Astrocyte (in vitro differentiated cells and primary cell): ENCODE data around the gene QSER1. TPM values are rescaled to one million over a fixed set of nuclear protein-coding genes. Genes with fewer than 3 reads are reported as not detected.
A peak's percentile ranks its signal among the peaks of the same experiment; 100 is the strongest.

Experiments
- DNase-seq: peaks from one replicate; pipeline ENCODE4 v3.0.0-alpha.2; 2010; ENCODE audit warnings: low read depth
- FAIRE-seq: peaks from 2 replicates; lab custom pipeline; 2011; peaks lifted over from hg19 to GRCh38; lab: Jason Lieb, UNC
- H2AFZ ChIP-seq: 2 replicates; pipeline ENCODE4 v1.6.0; 2012; ENCODE audit warnings: low read depth, low read length, inconsistent platforms
- H3K27ac ChIP-seq: 2 replicates; pipeline ENCODE4 v1.5.1; 2011; ENCODE audit warnings: low read depth, low read length, inconsistent platforms
- H3K27me3 ChIP-seq: 2 replicates; pipeline ENCODE4 v1.6.0; 2011; ENCODE audit warnings: low read length, inconsistent platforms; ENCODE audit not compliant: insufficient read depth
- H3K36me3 ChIP-seq: 2 replicates; pipeline ENCODE4 v1.5.1; 2011; ENCODE audit warnings: low read length, inconsistent platforms; ENCODE audit not compliant: insufficient read depth
- H3K4me1 ChIP-seq: 2 replicates; pipeline ENCODE4 v1.5.1; 2011; ENCODE audit warnings: low read length, inconsistent platforms; ENCODE audit not compliant: insufficient read depth
- H3K4me2 ChIP-seq: 2 replicates; pipeline ENCODE4 v1.6.0; 2012; ENCODE audit warnings: low read length, inconsistent platforms
- H3K4me3 ChIP-seq: 2 replicates; pipeline ENCODE4 v1.5.1; 2011; ENCODE audit warnings: low read depth, mild to moderate bottlenecking, low read length, inconsistent platforms; ENCODE audit not compliant: insufficient read depth
- H3K79me2 ChIP-seq: 2 replicates; pipeline ENCODE4 v1.6.0; 2012; ENCODE audit warnings: mild to moderate bottlenecking, low read length, inconsistent platforms; ENCODE audit not compliant: insufficient read depth
- H3K9ac ChIP-seq: 2 replicates; pipeline ENCODE4 v1.6.0; 2012; ENCODE audit warnings: mild to moderate bottlenecking, low read length, inconsistent platforms
- H3K9me3 ChIP-seq: 2 replicates; pipeline ENCODE4 v1.5.1; 2012; ENCODE audit warnings: low read depth, mild to moderate bottlenecking, low read length, inconsistent platforms; ENCODE audit not compliant: insufficient read depth
- H4K20me1 ChIP-seq: 2 replicates; pipeline ENCODE4 v1.6.0; 2012; ENCODE audit warnings: low read length, inconsistent platforms; ENCODE audit not compliant: insufficient read depth
- H3K27ac Mint-ChIP-seq: one replicate; pipeline ENCODE4 v1.8.0; 2021; ENCODE audit warnings: mild to moderate bottlenecking, mixed read lengths; ENCODE audit not compliant: unreplicated experiment
- H3K27me3 Mint-ChIP-seq: one replicate; pipeline ENCODE4 v1.8.0; 2021; ENCODE audit warnings: low read depth, mixed read lengths; ENCODE audit not compliant: unreplicated experiment
- H3K36me3 Mint-ChIP-seq: one replicate; pipeline ENCODE4 v1.8.0; 2021; ENCODE audit warnings: low read depth, mixed read lengths; ENCODE audit not compliant: unreplicated experiment
- H3K4me1 Mint-ChIP-seq: one replicate; pipeline ENCODE4 v1.8.0; 2021; ENCODE audit warnings: low read depth, mixed read lengths; ENCODE audit not compliant: unreplicated experiment
- H3K4me3 Mint-ChIP-seq: one replicate; pipeline ENCODE4 v1.8.0; 2021; ENCODE audit warnings: mild to moderate bottlenecking, moderate library complexity, mixed read lengths; ENCODE audit not compliant: unreplicated experiment
- H3K9me3 Mint-ChIP-seq: one replicate; pipeline ENCODE4 v1.8.0; 2021; ENCODE audit warnings: mild to moderate bottlenecking, mixed read lengths; ENCODE audit not compliant: unreplicated experiment
- EZH2 ChIP-seq: IDR thresholded peaks from 2 replicates; pipeline ENCODE4 v1.6.1; 2012; ENCODE audit warnings: mild to moderate bottlenecking, low read length, inconsistent platforms; ENCODE audit not compliant: insufficient read depth
- total RNA-seq: library from RNA; stranded (reverse); gene quantifications from 2 replicates; pipeline ENCODE4 v1.2.1, GENCODE V29; 2021
- TF ChIP-seq, protein P1 (sequence below): IDR thresholded peaks from 2 replicates; pipeline ENCODE4 v1.5.1; 2011; ENCODE audit warnings: low read depth, mild to moderate bottlenecking, inconsistent platforms, low read length, moderate library complexity; ENCODE audit not compliant: insufficient read depth

The QSER1 gene
- total RNA-seq, 1 donor from 2014 or later = 35.7 TPM

DNA sequence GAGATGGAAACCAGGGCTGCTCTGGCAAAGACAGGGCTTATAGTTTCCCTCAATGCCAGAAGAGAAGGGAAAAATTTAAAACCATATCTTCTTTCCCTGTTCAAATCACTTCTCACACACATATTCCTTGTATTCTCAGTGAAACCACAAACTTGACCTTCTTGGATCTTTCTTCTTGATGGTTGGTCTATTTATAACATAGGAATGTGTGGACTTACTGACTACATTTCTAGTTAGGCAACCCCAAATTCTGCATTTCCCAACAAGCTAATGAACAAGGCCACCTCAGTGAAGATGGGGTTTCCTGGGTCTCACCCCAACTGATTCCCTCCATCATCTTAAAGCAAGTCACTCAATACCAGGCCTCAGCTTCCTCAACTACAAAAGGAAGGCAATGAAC lies 3.8 kb upstream of the QSER1 start:
- Mint-ChIP-seq H3K4me3 (no peak overlapping the region), H3K4me1 (peaks cover 10% of the 10 kb centered on the region), H3K27me3 (peaks cover 3% of the 10 kb centered on the region), H3K27ac (peak overlapping the region; percentile 5), H3K9me3 (no peaks in the 10 kb centered on the region), H3K36me3 (no peaks in the 10 kb centered on the region)
- FAIRE-seq = no peak
- no peak overlapping the region for H2AFZ ChIP-seq
- no peaks in the 10 kb centered on the region for H3K36me3 ChIP-seq
- peak; percentile 79 for DNase-seq
- TF ChIP-seq, protein P1, sequence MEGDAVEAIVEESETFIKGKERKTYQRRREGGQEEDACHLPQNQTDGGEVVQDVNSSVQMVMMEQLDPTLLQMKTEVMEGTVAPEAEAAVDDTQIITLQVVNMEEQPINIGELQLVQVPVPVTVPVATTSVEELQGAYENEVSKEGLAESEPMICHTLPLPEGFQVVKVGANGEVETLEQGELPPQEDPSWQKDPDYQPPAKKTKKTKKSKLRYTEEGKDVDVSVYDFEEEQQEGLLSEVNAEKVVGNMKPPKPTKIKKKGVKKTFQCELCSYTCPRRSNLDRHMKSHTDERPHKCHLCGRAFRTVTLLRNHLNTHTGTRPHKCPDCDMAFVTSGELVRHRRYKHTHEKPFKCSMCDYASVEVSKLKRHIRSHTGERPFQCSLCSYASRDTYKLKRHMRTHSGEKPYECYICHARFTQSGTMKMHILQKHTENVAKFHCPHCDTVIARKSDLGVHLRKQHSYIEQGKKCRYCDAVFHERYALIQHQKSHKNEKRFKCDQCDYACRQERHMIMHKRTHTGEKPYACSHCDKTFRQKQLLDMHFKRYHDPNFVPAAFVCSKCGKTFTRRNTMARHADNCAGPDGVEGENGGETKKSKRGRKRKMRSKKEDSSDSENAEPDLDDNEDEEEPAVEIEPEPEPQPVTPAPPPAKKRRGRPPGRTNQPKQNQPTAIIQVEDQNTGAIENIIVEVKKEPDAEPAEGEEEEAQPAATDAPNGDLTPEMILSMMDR = no peak
- TF ChIP-seq EZH2 = no peak
- no peak overlapping the region for H3K9ac ChIP-seq
- H3K27ac ChIP-seq = no peak overlapping the region
- no peaks in the 10 kb centered on the region for H3K27me3 ChIP-seq
- no peak overlapping the region for H3K4me3 ChIP-seq
- H4K20me1 ChIP-seq = no peaks in the 10 kb centered on the region
- H3K4me1 ChIP-seq = peaks cover 3% of the 10 kb centered on the region
- no peaks in the 10 kb centered on the region for H3K9me3 ChIP-seq
- H3K4me2 ChIP-seq = peak overlapping the region; percentile 3
- H3K79me2 ChIP-seq = peaks cover 7% of the 10 kb centered on the region

DNA sequence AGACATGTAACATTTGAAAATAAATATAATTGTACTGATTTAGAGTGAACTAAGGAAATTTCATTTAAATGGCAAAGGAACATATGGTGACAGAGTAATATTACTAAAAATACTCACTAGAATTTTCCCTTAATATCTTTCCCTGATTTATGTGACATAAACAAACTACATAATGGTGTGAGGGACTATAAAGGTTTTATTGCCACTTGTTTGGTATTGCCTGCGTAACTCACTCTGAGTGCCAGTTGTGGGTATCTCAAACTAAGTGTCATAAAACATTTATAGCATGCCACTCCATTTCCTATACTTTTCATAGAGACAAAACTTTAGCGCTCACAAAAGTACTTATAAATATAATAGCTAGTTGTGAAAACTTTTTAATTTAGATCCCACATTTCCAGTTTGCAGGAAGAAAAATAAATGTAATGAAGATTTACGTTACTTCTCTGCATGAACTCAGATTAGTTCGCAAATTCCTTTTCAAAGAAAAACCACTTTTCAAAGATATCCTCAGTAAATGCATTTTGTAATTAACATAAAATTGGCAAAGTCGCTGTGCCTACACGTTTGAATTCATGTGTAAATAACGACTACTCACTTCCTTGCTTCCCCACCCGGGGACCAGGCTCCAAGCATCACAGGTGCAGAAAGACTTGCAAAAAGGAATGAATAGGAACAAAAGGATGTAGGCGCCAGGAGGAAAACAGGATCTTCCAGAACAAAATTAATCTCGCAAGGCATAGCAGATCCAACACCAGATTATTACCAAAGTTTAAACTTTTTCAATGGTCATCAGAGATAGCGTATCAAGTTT lies 1.6 kb upstream of the QSER1 start:
- H3K79me2 ChIP-seq = peaks cover 29% of the 10 kb centered on the region
- H3K9me3 Mint-ChIP-seq = no peaks in the 10 kb centered on the region
- no peak overlapping the region for H2AFZ ChIP-seq
- H3K27me3 Mint-ChIP-seq = no peaks in the 10 kb centered on the region
- H3K4me3 Mint-ChIP-seq = peak overlapping the region; percentile 93
- H3K4me1 Mint-ChIP-seq = peaks cover 18% of the 10 kb centered on the region
- no peaks in the 10 kb centered on the region for H3K9me3 ChIP-seq
- no peak for FAIRE-seq
- no peak overlapping the region for H3K27ac ChIP-seq
- H3K9ac ChIP-seq = no peak overlapping the region
- no peak for DNase-seq
- no peak overlapping the region for H3K4me3 ChIP-seq
- TF ChIP-seq, protein P1 = no peak
- TF ChIP-seq EZH2 = no peak
- H3K4me2 ChIP-seq = peak overlapping the region; percentile 93
- H3K4me1 ChIP-seq = peaks cover 11% of the 10 kb centered on the region
- no peaks in the 10 kb centered on the region for H3K36me3 Mint-ChIP-seq
- no peaks in the 10 kb centered on the region for H3K36me3 ChIP-seq
- peaks cover 3% of the 10 kb centered on the region for H4K20me1 ChIP-seq
- H3K27ac Mint-ChIP-seq = no peak overlapping the region
- H3K27me3 ChIP-seq = no peaks in the 10 kb centered on the region
